SU-DHL-6 (cell line): ENCODE results near the gene PRSS50.

Source experiments
- H2AFZ ChIP-seq: fragments of 200-600 bp; sonication (generic); 2 replicates; pipeline ENCODE4 v1.6.1; 2014; ENCODE audit warnings: low read depth, mild to moderate bottlenecking, moderate library complexity, mixed read lengths, antibody characterized with exemption, low read length; ENCODE audit not compliant: severe bottlenecking
- H3F3A ChIP-seq: fragments of 200-600 bp; shearing (Covaris generic); 2 replicates; pipeline ENCODE4 v1.6.0; 2016; ENCODE audit warnings: antibody characterized with exemption, mild to moderate bottlenecking; ENCODE audit not compliant: insufficient read depth
- H3K27ac ChIP-seq: fragments of 200-600 bp; sonication (generic); 2 replicates; pipeline ENCODE4 v1.5.1; 2016; ENCODE audit warnings: low read depth, mild to moderate bottlenecking, low read length, moderate library complexity, mixed read lengths
- H3K27me3 ChIP-seq: fragments of 200-600 bp; sonication (generic), shearing (Covaris generic); 2 replicates; pipeline ENCODE4 v1.6.0; 2014; ENCODE audit warnings: mild to moderate bottlenecking, low read length
- H3K36me3 ChIP-seq: fragments of 200-600 bp; sonication (generic); 2 replicates; pipeline ENCODE4 v1.6.1; 2014; ENCODE audit warnings: mild to moderate bottlenecking, low read length, mixed read lengths
- H3K4me2 ChIP-seq: fragments of 300-600, 200-600 bp; shearing (Covaris generic), sonication (generic); 2 replicates; pipeline ENCODE4 v1.6.0; 2014; ENCODE audit warnings: low read length, low read depth, mild to moderate bottlenecking; ENCODE audit not compliant: poor library complexity, severe bottlenecking
- H3K4me3 ChIP-seq: fragments of 200-600 bp; sonication (generic); 2 replicates; pipeline ENCODE4 v1.5.1; 2014; ENCODE audit warnings: antibody characterized with exemption, low read length, mild to moderate bottlenecking, mixed read lengths; ENCODE audit not compliant: insufficient read depth, poor library complexity, severe bottlenecking
- H3K79me2 ChIP-seq: fragments of 200-600 bp; sonication (generic); 2 replicates; pipeline ENCODE4 v1.6.1; 2014; ENCODE audit warnings: mild to moderate bottlenecking, low read length, moderate library complexity; ENCODE audit not compliant: insufficient read depth
- H3K9ac ChIP-seq: fragments of 200-600 bp; sonication (generic); 2 replicates; pipeline ENCODE4 v1.7.0; 2014; ENCODE audit warnings: mild to moderate bottlenecking, low read length
- H3K9me2 ChIP-seq: fragments of 200-600 bp; sonication (generic); replicated peaks from 2 replicates; pipeline ENCODE4 v1.6.1; 2014; ENCODE audit warnings: low read length; ENCODE audit not compliant: insufficient read depth
- H3K9me3 ChIP-seq: fragments of 200-600 bp; sonication (generic); 2 replicates; pipeline ENCODE4 v1.6.1; 2014; ENCODE audit warnings: low read length, mixed read lengths; ENCODE audit not compliant: insufficient read depth
- H4K20me1 ChIP-seq: fragments of 200-600 bp; sonication (generic); 2 replicates; pipeline ENCODE4 v1.6.1; 2014; ENCODE audit warnings: low read depth, mild to moderate bottlenecking, antibody characterized with exemption, low read length, moderate library complexity, mixed read lengths
- EZH2phosphoT487 ChIP-seq: fragments of 200-600 bp; sonication (generic), shearing (Covaris generic); conservative IDR thresholded peaks from 2 replicates; pipeline ENCODE4 v1.6.1; 2018; ENCODE audit warnings: mild to moderate bottlenecking, antibody characterized with exemption, low read length, moderate library complexity, mixed read lengths
- TF ChIP-seq, protein P1 (sequence below): fragments of 200-600 bp; sonication (generic); IDR thresholded peaks from one replicate; pipeline ENCODE4 v1.5.1; 2017; ENCODE audit warnings: antibody characterized with exemption, mild to moderate bottlenecking, low read length, moderate library complexity; ENCODE audit not compliant: insufficient read depth, poor library complexity, severe bottlenecking

Gene PRSS50

DNA sequence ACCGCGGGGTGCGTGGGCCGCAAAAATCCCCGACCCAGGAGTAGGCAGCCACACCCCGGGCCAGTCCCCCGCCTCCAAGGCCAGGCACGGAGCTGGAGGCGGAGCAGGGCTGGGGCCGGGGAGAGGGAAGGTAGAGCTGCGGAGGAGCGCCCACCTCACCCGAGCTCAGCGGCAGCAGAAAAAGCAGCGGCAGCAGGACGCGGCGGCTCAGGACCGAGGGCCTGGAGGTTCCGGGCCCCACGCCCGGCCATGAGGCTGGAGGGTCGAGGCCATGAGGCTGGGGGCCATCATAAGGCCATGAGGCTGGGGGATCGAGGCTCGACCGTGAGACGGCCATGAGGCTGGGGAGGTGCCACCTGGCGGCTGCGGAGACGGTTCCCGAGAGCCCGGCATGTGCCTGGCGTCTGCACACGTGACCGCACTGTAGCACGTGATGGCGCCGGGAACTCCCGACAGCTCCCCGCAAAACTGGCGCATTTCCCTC, 32.9 kb upstream of the PRSS50 start:
- H3K27ac ChIP-seq: no peak overlapping the region
- H2AFZ ChIP-seq: no peak overlapping the region
- H3K4me3 ChIP-seq: no peak overlapping the region
- no peaks in the 10 kb centered on the region for H3K27me3 ChIP-seq
- H3K9me3 ChIP-seq: no peaks in the 10 kb centered on the region
- no peak overlapping the region for H3K9ac ChIP-seq
- no peaks in the 10 kb centered on the region for H3F3A ChIP-seq
- no peaks in the 10 kb centered on the region for H4K20me1 ChIP-seq
- no peaks in the 10 kb centered on the region for H3K36me3 ChIP-seq
- TF ChIP-seq, protein P1, sequence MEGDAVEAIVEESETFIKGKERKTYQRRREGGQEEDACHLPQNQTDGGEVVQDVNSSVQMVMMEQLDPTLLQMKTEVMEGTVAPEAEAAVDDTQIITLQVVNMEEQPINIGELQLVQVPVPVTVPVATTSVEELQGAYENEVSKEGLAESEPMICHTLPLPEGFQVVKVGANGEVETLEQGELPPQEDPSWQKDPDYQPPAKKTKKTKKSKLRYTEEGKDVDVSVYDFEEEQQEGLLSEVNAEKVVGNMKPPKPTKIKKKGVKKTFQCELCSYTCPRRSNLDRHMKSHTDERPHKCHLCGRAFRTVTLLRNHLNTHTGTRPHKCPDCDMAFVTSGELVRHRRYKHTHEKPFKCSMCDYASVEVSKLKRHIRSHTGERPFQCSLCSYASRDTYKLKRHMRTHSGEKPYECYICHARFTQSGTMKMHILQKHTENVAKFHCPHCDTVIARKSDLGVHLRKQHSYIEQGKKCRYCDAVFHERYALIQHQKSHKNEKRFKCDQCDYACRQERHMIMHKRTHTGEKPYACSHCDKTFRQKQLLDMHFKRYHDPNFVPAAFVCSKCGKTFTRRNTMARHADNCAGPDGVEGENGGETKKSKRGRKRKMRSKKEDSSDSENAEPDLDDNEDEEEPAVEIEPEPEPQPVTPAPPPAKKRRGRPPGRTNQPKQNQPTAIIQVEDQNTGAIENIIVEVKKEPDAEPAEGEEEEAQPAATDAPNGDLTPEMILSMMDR: no peak
- no peak for TF ChIP-seq EZH2phosphoT487
- H3K79me2 ChIP-seq: no peaks in the 10 kb centered on the region
- no peaks in the 10 kb centered on the region for H3K9me2 ChIP-seq
- H3K4me2 ChIP-seq: no peak overlapping the region

DNA sequence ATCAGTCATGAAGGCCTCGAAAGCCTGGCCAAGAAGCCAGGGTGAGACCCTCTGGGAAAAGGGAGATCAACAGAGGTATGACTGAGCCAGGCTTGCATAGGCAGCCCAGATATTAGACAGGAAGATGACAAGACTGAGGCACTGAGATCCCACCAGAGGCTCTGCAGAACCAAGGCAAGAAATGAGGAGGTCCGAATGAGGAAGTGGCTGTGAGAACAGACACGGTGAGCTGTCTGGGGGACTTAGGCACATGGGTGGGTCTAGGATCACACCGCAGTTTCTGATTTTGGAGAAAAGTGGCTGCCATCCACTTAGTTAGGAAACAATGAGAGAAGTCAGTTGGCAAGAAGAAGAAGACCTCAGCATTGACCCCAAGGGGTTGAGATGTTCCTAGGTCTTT, 31.5 kb upstream of the PRSS50 start:
- Histone ChIP-seq H3K4me2 (no peak overlapping the region), H3K9ac (no peak overlapping the region), H3K9me2 (no peaks in the 10 kb centered on the region), H3K27ac (no peak overlapping the region), H3K79me2 (no peaks in the 10 kb centered on the region), H4K20me1 (no peaks in the 10 kb centered on the region), H3K4me3 (no peak overlapping the region), H3K27me3 (no peaks in the 10 kb centered on the region), H3F3A (no peaks in the 10 kb centered on the region), H3K9me3 (no peaks in the 10 kb centered on the region), H2AFZ (no peak overlapping the region), H3K36me3 (no peaks in the 10 kb centered on the region)
- no peak for TF ChIP-seq EZH2phosphoT487
- TF ChIP-seq, protein P1: no peak

DNA sequence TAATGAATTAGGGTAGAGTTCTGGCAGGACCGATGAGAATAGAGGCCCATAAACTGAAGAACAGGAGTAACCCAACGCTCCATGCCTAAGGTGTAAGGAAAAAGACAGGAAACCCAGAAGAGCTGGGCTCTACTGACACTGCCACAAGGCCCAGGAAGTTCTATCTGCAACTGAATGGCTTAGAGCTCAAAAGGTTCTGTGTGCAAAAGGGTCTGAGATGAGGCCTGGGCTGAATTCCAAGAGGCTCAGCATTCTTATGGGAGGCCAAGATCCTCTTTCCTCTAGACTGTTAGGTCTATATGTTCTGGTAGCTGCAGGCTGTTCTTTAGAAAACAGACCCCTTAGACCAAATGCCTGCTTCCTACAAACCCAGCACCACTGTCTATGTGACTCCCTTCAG, 30.5 kb upstream of the PRSS50 start:
- Histone ChIP-seq H3K27me3 (no peaks in the 10 kb centered on the region), H3K9me3 (no peaks in the 10 kb centered on the region)

More for the DNA sequence above, 30.5 kb upstream of the PRSS50 start:
- Histone ChIP-seq H3K4me3 (no peak overlapping the region), H3F3A (no peaks in the 10 kb centered on the region), H3K27ac (no peak overlapping the region), H4K20me1 (no peaks in the 10 kb centered on the region), H2AFZ (no peak overlapping the region), H3K9ac (no peak overlapping the region), H3K4me2 (no peak overlapping the region), H3K36me3 (no peaks in the 10 kb centered on the region), H3K9me2 (no peaks in the 10 kb centered on the region), H3K79me2 (no peaks in the 10 kb centered on the region)
- no peak for TF ChIP-seq EZH2phosphoT487
- TF ChIP-seq, protein P1: no peak
